Right lobe of liver (tissue), 4 donors: Measurements from ENCODE around the gene FBLN1.

Experiments
- CTCF ChIP-seq, 4 donors: fragments of 200-600 bp in 3 of 4; fragments of 450-650 bp in 1 of 4; IDR thresholded peaks; one replicate each; pipeline versions ENCODE4 v1.5.1 to v1.8.0; 2016 to 2022; ENCODE audit warnings: antibody characterized with exemption in 4 of 4, mild to moderate bottlenecking in 2 of 4
- POLR2A ChIP-seq: fragments of 450-650 bp; IDR thresholded peaks from one replicate; pipeline ENCODE4 v1.6.1; 2017; ENCODE audit warnings: antibody characterized with exemption, mild to moderate bottlenecking
- donor health status: DM: no; HTN: no; CAD: no.
- donor health status: DM: no; HTN: no; CAD: no.
- donor health status: DM: no; HTN: yes; CAD: no.

- no peak for TF ChIP-seq POLR2A
- TF ChIP-seq CTCF (IDR thresholded peaks at IDR 0.05): no peak
Observed at GRCh38 chr22:45483319-45483718, 19.4 kb upstream of the FBLN1 start.
